ENCODE results near the gene HS6ST1.
"Not testable (repeated sequence)": the region's sequence is repeated elsewhere in the genome, so short reads cannot be mapped to it uniquely, and the experiment has no call there.

HS6ST1 gene

DNA sequence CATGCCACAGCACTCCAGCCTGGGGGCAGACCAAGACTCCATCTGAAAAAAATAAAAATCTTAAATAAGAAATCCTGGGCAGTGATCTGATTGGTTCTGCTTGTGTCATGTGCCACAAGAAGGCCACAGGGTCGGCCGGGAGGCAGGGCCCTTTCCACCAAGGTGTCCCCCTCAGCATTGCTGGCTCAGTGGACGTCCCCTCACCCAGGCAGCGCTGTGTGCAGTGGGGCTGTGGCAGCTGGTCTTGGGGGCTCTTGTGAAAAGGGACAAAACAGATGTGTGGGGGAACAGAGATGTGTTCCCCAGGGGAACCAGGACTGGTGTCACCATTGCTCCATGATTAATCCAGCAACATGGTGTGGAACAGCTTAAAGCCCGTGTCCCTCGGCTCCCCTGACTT lies 60.5 kb downstream of the HS6ST1 start:
- no peak for DNase-seq (ENCODE audit: low spot score)

DNA sequence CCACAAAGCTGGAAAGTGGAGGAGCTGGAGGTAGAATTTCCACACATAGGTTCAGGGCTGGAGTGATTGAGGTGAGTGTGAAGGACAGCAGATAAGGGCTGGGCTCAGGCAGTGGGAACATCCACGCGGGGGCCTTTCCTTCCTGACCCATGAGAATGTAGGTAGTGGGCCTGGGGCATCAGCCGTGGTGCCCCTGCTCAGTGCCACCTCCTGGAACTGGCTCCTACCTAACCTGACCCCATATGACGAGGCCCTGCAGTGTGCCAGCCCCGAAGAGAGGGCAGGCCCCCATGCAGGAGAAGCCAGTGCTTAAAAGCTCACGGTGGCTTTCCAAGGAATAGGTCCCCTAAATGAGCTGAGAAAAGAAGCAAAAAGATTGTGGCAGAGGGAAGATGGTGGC lies 66.2 kb downstream of the HS6ST1 start:
- TF ChIP-seq, protein P1, sequence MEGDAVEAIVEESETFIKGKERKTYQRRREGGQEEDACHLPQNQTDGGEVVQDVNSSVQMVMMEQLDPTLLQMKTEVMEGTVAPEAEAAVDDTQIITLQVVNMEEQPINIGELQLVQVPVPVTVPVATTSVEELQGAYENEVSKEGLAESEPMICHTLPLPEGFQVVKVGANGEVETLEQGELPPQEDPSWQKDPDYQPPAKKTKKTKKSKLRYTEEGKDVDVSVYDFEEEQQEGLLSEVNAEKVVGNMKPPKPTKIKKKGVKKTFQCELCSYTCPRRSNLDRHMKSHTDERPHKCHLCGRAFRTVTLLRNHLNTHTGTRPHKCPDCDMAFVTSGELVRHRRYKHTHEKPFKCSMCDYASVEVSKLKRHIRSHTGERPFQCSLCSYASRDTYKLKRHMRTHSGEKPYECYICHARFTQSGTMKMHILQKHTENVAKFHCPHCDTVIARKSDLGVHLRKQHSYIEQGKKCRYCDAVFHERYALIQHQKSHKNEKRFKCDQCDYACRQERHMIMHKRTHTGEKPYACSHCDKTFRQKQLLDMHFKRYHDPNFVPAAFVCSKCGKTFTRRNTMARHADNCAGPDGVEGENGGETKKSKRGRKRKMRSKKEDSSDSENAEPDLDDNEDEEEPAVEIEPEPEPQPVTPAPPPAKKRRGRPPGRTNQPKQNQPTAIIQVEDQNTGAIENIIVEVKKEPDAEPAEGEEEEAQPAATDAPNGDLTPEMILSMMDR (IDR thresholded peaks at IDR 0.05; ENCODE audit: extremely low read depth, missing control alignments) = no peak
- no peak for DNase-seq (ENCODE audit: low spot score)

More for the DNA sequence above, 60.5 kb downstream of the HS6ST1 start:
- TF ChIP-seq, protein P1 (IDR thresholded peaks at IDR 0.05; ENCODE audit: extremely low read depth, missing control alignments) = no peak

DNA sequence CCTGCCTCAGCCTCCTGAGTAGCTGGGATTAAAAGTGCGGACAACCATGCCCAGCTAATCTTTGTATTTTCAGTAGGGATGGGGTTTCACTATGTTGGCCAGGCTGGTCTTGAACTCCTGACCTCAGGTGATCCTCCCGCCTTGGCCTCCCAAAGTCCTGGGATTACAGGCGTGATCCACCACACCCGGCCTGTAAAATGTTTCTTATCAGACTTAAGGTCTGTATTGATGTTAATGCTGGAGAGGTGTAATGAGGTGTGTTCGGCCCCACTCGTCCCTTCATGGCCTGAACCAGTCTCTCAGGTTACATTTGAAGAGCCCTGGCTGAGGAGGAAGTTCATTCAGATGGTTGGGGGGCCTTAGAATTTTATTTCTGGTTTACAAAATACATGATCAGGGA lies 66.6 kb downstream of the HS6ST1 start:
- not testable (repeated sequence) for DNase-seq (ENCODE audit: low spot score)

DNA sequence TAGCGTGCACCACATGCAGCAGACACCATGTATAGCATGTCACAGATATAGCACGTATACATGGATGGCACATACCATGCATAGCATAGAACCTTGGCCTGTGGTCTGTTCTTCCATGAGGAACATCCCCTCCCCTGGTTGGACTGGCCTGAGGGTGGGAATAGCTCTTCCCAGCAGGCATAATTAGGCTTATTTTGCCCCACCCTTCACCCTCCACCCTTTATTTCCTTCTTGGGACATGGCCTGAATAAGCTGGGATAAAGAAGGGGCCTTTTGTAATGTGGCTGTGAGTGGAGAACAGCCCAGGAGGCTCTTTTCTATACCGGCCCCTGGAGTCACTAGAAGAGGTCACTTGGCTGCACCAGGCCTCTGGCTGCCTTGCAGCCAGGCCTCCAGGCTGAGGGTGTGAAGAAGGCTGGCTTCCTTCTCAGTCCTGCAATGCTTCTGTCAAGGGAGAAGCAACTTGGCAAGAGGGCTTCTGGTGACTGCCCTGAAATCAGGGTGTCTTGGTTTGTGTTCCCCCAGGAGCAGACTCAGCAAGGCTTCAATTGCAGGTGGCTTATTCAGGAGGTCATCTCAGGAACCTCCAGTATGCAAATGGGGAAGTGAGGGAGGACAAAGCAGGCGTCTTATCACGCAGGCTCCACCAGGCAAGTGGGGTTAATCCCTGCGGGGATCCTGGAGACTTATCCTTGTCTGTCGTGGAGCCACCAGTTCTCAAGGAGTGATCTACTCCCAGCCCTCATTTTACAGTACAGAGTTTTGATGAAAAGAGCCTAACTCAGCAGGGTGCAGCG lies 68.2 kb downstream of the HS6ST1 start:
- DNase-seq (ENCODE audit: low spot score) = no peak
- TF ChIP-seq, protein P1 (IDR thresholded peaks at IDR 0.05; ENCODE audit: extremely low read depth, missing control alignments) = no peak

DNA sequence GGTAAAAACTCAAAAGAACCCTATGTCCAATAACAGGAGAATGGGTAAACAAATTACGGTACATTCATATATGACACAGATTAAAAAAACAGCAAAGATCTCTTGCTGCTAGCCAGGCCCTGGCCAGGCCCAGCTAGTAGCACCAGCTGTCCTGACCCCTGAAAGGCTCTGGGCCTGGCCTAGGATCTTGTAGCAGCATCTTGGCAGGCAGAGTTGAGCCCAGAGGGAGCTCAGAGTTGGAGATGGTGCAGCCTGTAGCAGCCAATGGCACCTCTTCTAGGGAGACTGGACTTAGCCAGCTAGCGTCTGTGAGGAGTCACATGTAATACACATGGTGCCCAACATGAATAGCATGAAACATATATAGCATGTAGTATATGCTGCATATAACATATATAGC lies 69.1 kb downstream of the HS6ST1 start:
- TF ChIP-seq, protein P1 (IDR thresholded peaks at IDR 0.05; ENCODE audit: extremely low read depth, missing control alignments) = no peak
- no peak for DNase-seq (ENCODE audit: low spot score)

DNA sequence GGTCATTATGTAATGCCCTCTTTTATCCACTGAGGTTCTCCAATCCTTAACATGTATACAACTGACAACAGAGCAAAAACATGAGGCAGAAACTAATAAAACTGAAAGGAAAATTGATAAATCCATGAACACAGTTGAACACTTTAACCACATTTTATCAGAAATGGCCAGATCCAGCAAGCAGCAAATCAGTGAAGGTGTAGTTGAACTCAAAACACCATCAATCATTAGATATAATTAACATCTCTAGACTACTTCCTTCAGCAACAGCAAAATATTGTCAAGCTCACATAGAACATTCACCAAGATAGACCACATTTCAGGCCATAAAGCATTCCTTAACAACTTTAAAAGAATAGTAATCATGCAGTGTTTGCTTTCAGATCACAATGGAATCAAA lies 72.9 kb downstream of the HS6ST1 start:
- no peak for DNase-seq (ENCODE audit: low spot score)
- TF ChIP-seq, protein P1 (IDR thresholded peaks at IDR 0.05; ENCODE audit: extremely low read depth, missing control alignments) = no peak

DNA sequence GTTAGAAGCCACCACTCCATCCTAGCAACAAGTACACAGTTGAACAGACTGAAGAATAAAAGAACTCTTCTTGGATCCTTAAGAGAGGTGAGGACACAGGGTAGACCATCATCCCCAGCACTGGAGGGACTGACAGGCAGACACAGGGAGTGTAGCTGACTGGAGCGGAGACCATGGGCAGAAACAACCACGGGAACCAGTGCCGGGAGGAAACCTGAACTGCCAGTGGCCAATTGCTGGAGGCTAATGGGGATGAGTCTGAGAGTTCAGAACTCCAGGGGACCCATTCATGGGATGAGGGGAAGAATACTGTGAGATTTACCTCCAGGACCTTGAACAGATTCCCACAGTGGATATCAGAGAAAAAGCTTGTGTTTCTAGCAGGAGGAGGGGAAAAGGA lies 76.8 kb downstream of the HS6ST1 start:
- TF ChIP-seq, protein P1 (IDR thresholded peaks at IDR 0.05; ENCODE audit: extremely low read depth, missing control alignments) = no peak
- DNase-seq (ENCODE audit: low spot score) = no peak
